ENCODE data around the gene GTSF1L.

DNA sequence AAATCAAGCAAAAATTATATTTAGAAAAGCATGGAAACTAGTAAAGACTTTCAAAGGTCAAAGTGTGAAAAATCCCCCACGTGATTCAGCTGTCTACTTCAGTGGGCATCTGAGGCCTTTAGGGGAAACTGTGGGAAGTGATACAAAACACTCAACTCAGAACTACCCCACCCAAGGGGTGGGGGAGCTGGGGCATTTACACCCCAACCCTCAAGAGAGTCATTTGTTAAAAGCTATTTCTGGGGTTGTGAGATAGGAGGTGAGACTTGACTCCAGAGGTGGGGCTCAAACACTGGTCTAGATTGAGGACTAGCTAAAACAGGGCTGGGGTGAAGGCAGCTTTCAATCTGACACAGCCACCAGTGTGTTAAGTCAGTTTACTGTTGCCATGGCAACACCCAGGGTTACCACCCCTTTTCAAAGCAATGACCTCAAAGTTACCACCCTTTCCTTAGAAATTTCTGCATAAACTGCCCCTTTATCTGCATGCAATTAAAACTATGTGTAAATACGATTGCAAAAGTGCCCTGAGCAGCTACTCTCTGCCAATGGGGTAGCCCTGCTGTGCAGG is 9.9 kb upstream of the GTSF1L start:
- TF ChIP-seq ZFP3 (CRISPR knock-in tag; IDR thresholded peaks at IDR 0.05) (no peak), ARNTL (CRISPR knock-in tag; IDR thresholded peaks at IDR 0.05; ENCODE audit: borderline replicate concordance, low read depth) (no peak), TCF4 (CRISPR knock-in tag; IDR thresholded peaks at IDR 0.05; ENCODE audit: borderline replicate concordance) (no peak), BACH2 (CRISPR knock-in tag; IDR thresholded peaks at IDR 0.05; ENCODE audit: borderline replicate concordance) (no peak), ZNF8 (CRISPR knock-in tag; IDR thresholded peaks at IDR 0.05) (no peak), ESRRG (CRISPR knock-in tag; IDR thresholded peaks at IDR 0.05) (no peak), RARB (CRISPR knock-in tag; IDR thresholded peaks at IDR 0.05) (no peak), TOX (CRISPR knock-in tag; IDR thresholded peaks at IDR 0.05; ENCODE audit: borderline replicate concordance) (no peak), PPARA (CRISPR knock-in tag; IDR thresholded peaks at IDR 0.05; ENCODE audit: borderline replicate concordance) (no peak), TSHZ2 (CRISPR knock-in tag; IDR thresholded peaks at IDR 0.05) (no peak)
- TF ChIP-seq, protein P1, sequence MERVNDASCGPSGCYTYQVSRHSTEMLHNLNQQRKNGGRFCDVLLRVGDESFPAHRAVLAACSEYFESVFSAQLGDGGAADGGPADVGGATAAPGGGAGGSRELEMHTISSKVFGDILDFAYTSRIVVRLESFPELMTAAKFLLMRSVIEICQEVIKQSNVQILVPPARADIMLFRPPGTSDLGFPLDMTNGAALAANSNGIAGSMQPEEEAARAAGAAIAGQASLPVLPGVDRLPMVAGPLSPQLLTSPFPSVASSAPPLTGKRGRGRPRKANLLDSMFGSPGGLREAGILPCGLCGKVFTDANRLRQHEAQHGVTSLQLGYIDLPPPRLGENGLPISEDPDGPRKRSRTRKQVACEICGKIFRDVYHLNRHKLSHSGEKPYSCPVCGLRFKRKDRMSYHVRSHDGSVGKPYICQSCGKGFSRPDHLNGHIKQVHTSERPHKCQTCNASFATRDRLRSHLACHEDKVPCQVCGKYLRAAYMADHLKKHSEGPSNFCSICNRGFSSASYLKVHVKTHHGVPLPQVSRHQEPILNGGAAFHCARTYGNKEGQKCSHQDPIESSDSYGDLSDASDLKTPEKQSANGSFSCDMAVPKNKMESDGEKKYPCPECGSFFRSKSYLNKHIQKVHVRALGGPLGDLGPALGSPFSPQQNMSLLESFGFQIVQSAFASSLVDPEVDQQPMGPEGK (CRISPR knock-in tag; IDR thresholded peaks at IDR 0.05; ENCODE audit: borderline replicate concordance) = no peak
- TF ChIP-seq, protein P2, sequence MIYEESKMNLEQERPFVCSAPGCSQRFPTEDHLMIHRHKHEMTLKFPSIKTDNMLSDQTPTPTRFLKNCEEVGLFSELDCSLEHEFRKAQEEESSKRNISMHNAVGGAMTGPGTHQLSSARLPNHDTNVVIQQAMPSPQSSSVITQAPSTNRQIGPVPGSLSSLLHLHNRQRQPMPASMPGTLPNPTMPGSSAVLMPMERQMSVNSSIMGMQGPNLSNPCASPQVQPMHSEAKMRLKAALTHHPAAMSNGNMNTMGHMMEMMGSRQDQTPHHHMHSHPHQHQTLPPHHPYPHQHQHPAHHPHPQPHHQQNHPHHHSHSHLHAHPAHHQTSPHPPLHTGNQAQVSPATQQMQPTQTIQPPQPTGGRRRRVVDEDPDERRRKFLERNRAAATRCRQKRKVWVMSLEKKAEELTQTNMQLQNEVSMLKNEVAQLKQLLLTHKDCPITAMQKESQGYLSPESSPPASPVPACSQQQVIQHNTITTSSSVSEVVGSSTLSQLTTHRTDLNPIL (CRISPR knock-in tag; IDR thresholded peaks at IDR 0.05; ENCODE audit: low read depth) = no peak
